CD14-positive monocyte (primary cell): ENCODE results near the gene RELB. TPM values are rescaled to one million over a fixed set of nuclear protein-coding genes. Genes with fewer than 3 reads are reported as not detected.

Experiments
- DNase-seq, 3 donors: peaks; one replicate each; pipeline ENCODE4 v3.0.0-alpha.2; 2011 to 2022
- H2AFZ ChIP-seq: 2 replicates; pipeline ENCODE4 v1.6.0; 2012; ENCODE audit warnings: mild to moderate bottlenecking, low read depth, low read length, inconsistent platforms; ENCODE audit not compliant: insufficient read depth, poor library complexity, severe bottlenecking
- H3K27ac ChIP-seq, 2 donors: 1 replicate in 1 of 2; 2 replicates in 1 of 2; pipeline ENCODE4 v1.5.1; 2012 to 2013; ENCODE audit warnings: low read length in 2 of 2, control low read depth in 1 of 2, inconsistent platforms in 1 of 2, low read depth in 1 of 2, mild to moderate bottlenecking in 1 of 2
- H3K27me3 ChIP-seq, 2 donors: one replicate each; pipeline versions ENCODE4 v1.6.0 to v1.6.1; 2011 to 2013; ENCODE audit warnings: low read length in 2 of 2; ENCODE audit not compliant: control insufficient read depth in 2 of 2, insufficient read depth in 2 of 2
- H3K36me3 ChIP-seq, 2 donors: replicated peaks in 1 of 2; 1 replicate in 1 of 2; 2 replicates in 1 of 2; pipeline versions ENCODE4 v1.5.1 to v1.6.1; 2012 to 2013; ENCODE audit warnings: low read length in 2 of 2, control low read depth in 1 of 2, inconsistent platforms in 1 of 2, mild to moderate bottlenecking in 1 of 2; ENCODE audit not compliant: insufficient read depth in 2 of 2, control insufficient read depth in 1 of 2
- H3K4me1 ChIP-seq, 2 donors: 1 replicate in 1 of 2; 2 replicates in 1 of 2; pipeline versions ENCODE4 v1.5.1 to v1.6.1; 2012 to 2013; ENCODE audit warnings: low read length in 2 of 2, control low read depth in 1 of 2, inconsistent platforms in 1 of 2, mild to moderate bottlenecking in 1 of 2, moderate library complexity in 1 of 2; ENCODE audit not compliant: insufficient read depth in 2 of 2, control insufficient read depth in 1 of 2
- H3K4me2 ChIP-seq: replicated peaks from 2 replicates; pipeline ENCODE3; 2012; ENCODE audit warnings: low read length, moderate library complexity, mild to moderate bottlenecking; ENCODE audit not compliant: poor library complexity, severe bottlenecking; ENCODE audit errors: extremely low read depth
- H3K4me3 ChIP-seq, 3 experiments: fragments of 200-600 bp in 1 of 3; sonication (generic) in 1 of 3; replicated peaks in 1 of 3; 1 replicate in 2 of 3; 2 replicates in 1 of 3; pipeline ENCODE4 v1.5.1; 2011 to 2013; ENCODE audit warnings: low read length in 3 of 3, mild to moderate bottlenecking in 3 of 3, control low read depth in 2 of 3, low read depth in 2 of 3, inconsistent platforms in 1 of 3, moderate library complexity in 1 of 3
- H3K79me2 ChIP-seq: 2 replicates; pipeline ENCODE4 v1.6.0; 2012; ENCODE audit warnings: mild to moderate bottlenecking, control low read depth, inconsistent platforms, low read length, moderate library complexity; ENCODE audit not compliant: insufficient read depth
- H3K9ac ChIP-seq: 2 replicates; pipeline ENCODE4 v1.6.0; 2017; ENCODE audit warnings: low read length, mild to moderate bottlenecking; ENCODE audit not compliant: insufficient read depth, poor library complexity, severe bottlenecking
- H3K9me3 ChIP-seq, 2 donors: replicated peaks in 1 of 2; 1 replicate in 1 of 2; 2 replicates in 1 of 2; pipeline versions ENCODE4 v1.5.1 to v1.6.1; 2012 to 2013; ENCODE audit warnings: low read length in 2 of 2, control low read depth in 1 of 2; ENCODE audit not compliant: control insufficient read depth in 1 of 2, insufficient read depth in 1 of 2
- H4K20me1 ChIP-seq: 2 replicates; pipeline ENCODE4 v1.6.0; 2012; ENCODE audit warnings: mild to moderate bottlenecking, low read length, control low read depth, moderate library complexity; ENCODE audit not compliant: insufficient read depth
- H3K27ac Mint-ChIP-seq, 7 donors: one replicate each; pipeline ENCODE4 v1.8.0; 2020; ENCODE audit warnings: mild to moderate bottlenecking in 7 of 7, mixed read lengths in 7 of 7, moderate library complexity in 6 of 7, inconsistent platforms in 2 of 7
- H3K27me3 Mint-ChIP-seq, 3 donors: one replicate each; pipeline ENCODE4 v1.8.0; 2021 to 2022; ENCODE audit warnings: low read depth in 3 of 3, mild to moderate bottlenecking in 3 of 3, mixed read lengths in 3 of 3, moderate library complexity in 3 of 3, inconsistent platforms in 1 of 3
- H3K36me3 Mint-ChIP-seq, 2 donors: one replicate each; pipeline ENCODE4 v1.8.0; 2020; ENCODE audit warnings: mixed read lengths in 2 of 2, inconsistent platforms in 1 of 2, mild to moderate bottlenecking in 1 of 2
- H3K4me1 Mint-ChIP-seq: one replicate; pipeline ENCODE4 v1.8.0; 2020; ENCODE audit warnings: mild to moderate bottlenecking, mixed read lengths
- H3K4me3 Mint-ChIP-seq, 2 donors: one replicate each; pipeline ENCODE4 v1.8.0; 2020; ENCODE audit warnings: mild to moderate bottlenecking in 2 of 2, mixed read lengths in 2 of 2, moderate library complexity in 1 of 2
- H3K9me3 Mint-ChIP-seq, 7 donors: one replicate each; pipeline ENCODE4 v1.8.0; 2020 to 2022; ENCODE audit warnings: mixed read lengths in 7 of 7, mild to moderate bottlenecking in 6 of 7, moderate library complexity in 6 of 7, inconsistent platforms in 2 of 7
- CTCF ChIP-seq: fragments of 200-600 bp; IDR thresholded peaks from one replicate; pipeline ENCODE4 v1.8.0; 2022; ENCODE audit warnings: antibody characterized with exemption, mild to moderate bottlenecking
- WGBS: methylation state at CpG from one replicate; pipeline ENCODE4 v1.1.5; 2013; ENCODE audit warnings: missing lambda C conversion rate; ENCODE audit not compliant: insufficient coverage; 5-methylcytosine and 5-hydroxymethylcytosine counted together
- intact Hi-C, 2 donors: fragments of 100-400 bp; cut with micrococcal nuclease; formaldehyde crosslinking; loops; one replicate each; pipeline versions ENCODE4 v1.15.0 to v1.15.1; 2023
- polyA plus RNA-seq, 3 donors: library from polyadenylated mRNA; depleted of rRNA in 1 of 3; unstranded in 2 of 3; stranded (reverse) in 1 of 3; fragments of 300-500 nt in 2 of 3; fragments of >200 nt in 1 of 3; fragmentation: Illumina TruSeq in 2 of 3; gene quantifications; 1 replicate in 2 of 3; 2 replicates in 1 of 3; pipeline ENCODE4 v1.2.3, GENCODE V29; 2012 to 2021

The RELB gene
- polyA plus RNA-seq, 3 donors: 32.3 to 35.0 (median 34.4) TPM

GRCh38 chr19:44974857-44975256 lies 26.4 kb upstream of the RELB start:
- Histone ChIP-seq H3K79me2 (no peaks in the 10 kb centered on the region), H2AFZ (no peak overlapping the region), H3K27me3 (no peaks in the 10 kb centered on the region), H3K9me3 (no peaks in the 10 kb centered on the region), H3K36me3 (peaks cover 65 to 82% of the 10 kb centered on the region in 2 donors), H3K9ac (no peak overlapping the region), H3K27ac (no peak overlapping the region), H3K4me3 (no peak overlapping the region), H3K4me2 (no peak overlapping the region), H4K20me1 (peaks cover 9% of the 10 kb centered on the region), H3K4me1 (no peaks in the 10 kb centered on the region)
- Mint-ChIP-seq H3K9me3 (peaks cover 0 to 2% (median 0%) of the 10 kb centered on the region in 7 donors), H3K27me3 (peaks cover 0 to 3% (median 2%) of the 10 kb centered on the region in 3 donors), H3K4me1 (no peaks in the 10 kb centered on the region), H3K4me3 (no peak overlapping the region), H3K27ac (peak overlapping the region in 1 of 7 donors; percentile 55), H3K36me3 (peaks cover 64 to 81% of the 10 kb centered on the region in 2 donors)
- 100% methylated on average over 1 of the region's 5 CpGs for WGBS
- intact Hi-C loops: no loop called here
- no peak for TF ChIP-seq CTCF
- no peak for DNase-seq

DNA sequence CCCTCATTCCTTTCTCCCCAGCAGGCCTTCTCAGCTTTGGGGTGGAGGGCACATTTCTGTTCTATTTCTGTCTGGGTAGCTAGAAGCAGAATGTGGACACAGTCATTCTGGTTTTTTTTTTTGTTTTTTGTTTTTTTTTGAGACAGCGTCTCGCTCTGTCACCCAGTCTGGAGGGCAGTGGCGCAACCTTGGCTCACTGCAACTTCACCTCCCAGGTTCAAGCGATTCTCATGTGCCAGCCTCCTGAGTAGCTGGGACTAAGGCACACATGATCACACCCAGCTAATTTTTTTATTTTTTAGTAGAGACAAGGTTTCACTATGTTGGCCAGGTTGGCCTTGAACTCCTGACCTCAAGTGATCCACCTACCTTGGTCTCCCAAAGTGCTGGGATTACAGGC lies 25.8 kb upstream of the RELB start:
- Histone ChIP-seq H4K20me1 (peaks cover 5% of the 10 kb centered on the region), H3K27me3 (no peaks in the 10 kb centered on the region), H3K9me3 (no peaks in the 10 kb centered on the region), H3K79me2 (no peaks in the 10 kb centered on the region), H3K27ac (no peak overlapping the region), H3K4me3 (no peak overlapping the region), H3K9ac (no peak overlapping the region), H2AFZ (no peak overlapping the region), H3K4me2 (no peak overlapping the region), H3K36me3 (peaks cover 67 to 82% of the 10 kb centered on the region in 2 donors), H3K4me1 (no peaks in the 10 kb centered on the region)
- no peak for DNase-seq
- WGBS: no CpG with 5 or more reads among the region's 4 CpGs
- H3K36me3 Mint-ChIP-seq: peaks cover 66 to 82% of the 10 kb centered on the region in 2 donors
- no peak for TF ChIP-seq CTCF
- intact Hi-C loops: no loop called here
- H3K4me1 Mint-ChIP-seq: no peaks in the 10 kb centered on the region
- H3K4me3 Mint-ChIP-seq: no peak overlapping the region
- peaks cover 0 to 3% (median 2%) of the 10 kb centered on the region in 3 donors for H3K27me3 Mint-ChIP-seq
- H3K9me3 Mint-ChIP-seq: peaks cover 0 to 2% (median 0%) of the 10 kb centered on the region in 7 donors
- peak overlapping the region in 1 of 7 donors; percentile 63 for H3K27ac Mint-ChIP-seq
